ENCODE results near the gene BSG.

BSG gene

GRCh38 chr19:556611-557382, 15.6 kb upstream of the BSG start:
- Histone ChIP-seq H3K4me1 (ENCODE audit: control insufficient read depth, insufficient read depth, low read length) (no peaks in the 10 kb centered on the region; the same call in 1 of the 2 replicates), H3K27me3 (ENCODE audit: control insufficient read depth, insufficient read depth, low read length) (no peaks in the 10 kb centered on the region), H3K4me3 (ENCODE audit: low read length) (no peak overlapping the region), H3K27ac (ENCODE audit: low read length) (no peak overlapping the region), H3K36me3 (ENCODE audit: control insufficient read depth, insufficient read depth, low read length) (no peaks in the 10 kb centered on the region), H3K9me3 (ENCODE audit: control insufficient read depth, insufficient read depth, low read length) (no peaks in the 10 kb centered on the region)
- WGBS (ENCODE audit: insufficient coverage, insufficient read length): no CpG with 5 or more reads among the region's 31 CpGs
- no peak for DNase-seq (ENCODE audit: low read depth, low spot score)

- Histone ChIP-seq H3K4me1 (ENCODE audit: control insufficient read depth, insufficient read depth, low read length) (no peaks in the 10 kb centered on the region; the same call in 1 of the 2 replicates), H3K36me3 (ENCODE audit: control insufficient read depth, insufficient read depth, low read length) (no peaks in the 10 kb centered on the region), H3K27me3 (ENCODE audit: control insufficient read depth, insufficient read depth, low read length) (no peaks in the 10 kb centered on the region), H3K4me3 (ENCODE audit: low read length) (no peak overlapping the region), H3K27ac (ENCODE audit: low read length) (no peak overlapping the region), H3K9me3 (ENCODE audit: control insufficient read depth, insufficient read depth, low read length) (no peaks in the 10 kb centered on the region)
- DNase-seq (ENCODE audit: low read depth, low spot score): no peak
- no CpG with 5 or more reads among the region's 21 CpGs for WGBS (ENCODE audit: insufficient coverage, insufficient read length)
Observed at GRCh38 chr19:558770-559439, 13.5 kb upstream of the BSG start.

GRCh38 chr19:560121-560520, 12.3 kb upstream of the BSG start:
- H3K4me1 ChIP-seq (ENCODE audit: control insufficient read depth, insufficient read depth, low read length): no peaks in the 10 kb centered on the region; the same call in 1 of the 2 replicates
- no peak overlapping the region for H3K27ac ChIP-seq (ENCODE audit: low read length)
- WGBS (ENCODE audit: insufficient coverage, insufficient read length): no CpG with 5 or more reads among the region's 12 CpGs
- H3K27me3 ChIP-seq (ENCODE audit: control insufficient read depth, insufficient read depth, low read length): no peaks in the 10 kb centered on the region
- no peak overlapping the region for H3K4me3 ChIP-seq (ENCODE audit: low read length)
- H3K36me3 ChIP-seq (ENCODE audit: control insufficient read depth, insufficient read depth, low read length): no peaks in the 10 kb centered on the region
- no peak for DNase-seq (ENCODE audit: low read depth, low spot score)
- no peaks in the 10 kb centered on the region for H3K9me3 ChIP-seq (ENCODE audit: control insufficient read depth, insufficient read depth, low read length)

GRCh38 chr19:566403-566802, 6.0 kb upstream of the BSG start:
- H3K4me1 ChIP-seq (ENCODE audit: control insufficient read depth, insufficient read depth, low read length): no peaks in the 10 kb centered on the region
- H3K27me3 ChIP-seq (ENCODE audit: control insufficient read depth, insufficient read depth, low read length): no peaks in the 10 kb centered on the region
- no peak for DNase-seq (ENCODE audit: low read depth, low spot score)
- 0 out of 2 replicates have a peak, but pooled peaks cover 2% of the 10 kb centered on the region for H3K9me3 ChIP-seq (ENCODE audit: control insufficient read depth, insufficient read depth, low read length)
- H3K27ac ChIP-seq (ENCODE audit: low read length): no peak overlapping the region
- no CpG with 5 or more reads among the region's 19 CpGs for WGBS (ENCODE audit: insufficient coverage, insufficient read length)
- no peaks in the 10 kb centered on the region; the same call in 1 of the 2 replicates for H3K36me3 ChIP-seq (ENCODE audit: control insufficient read depth, insufficient read depth, low read length)
- no peak overlapping the region for H3K4me3 ChIP-seq (ENCODE audit: low read length)

GRCh38 chr19:566844-567243, 5.6 kb upstream of the BSG start:
- Histone ChIP-seq H3K27ac (ENCODE audit: low read length) (no peak overlapping the region), H3K27me3 (ENCODE audit: control insufficient read depth, insufficient read depth, low read length) (no peaks in the 10 kb centered on the region), H3K9me3 (ENCODE audit: control insufficient read depth, insufficient read depth, low read length) (0 out of 2 replicates have a peak, but pooled peaks cover 2% of the 10 kb centered on the region), H3K36me3 (ENCODE audit: control insufficient read depth, insufficient read depth, low read length) (no peaks in the 10 kb centered on the region; the same call in 1 of the 2 replicates), H3K4me3 (ENCODE audit: low read length) (no peak overlapping the region), H3K4me1 (ENCODE audit: control insufficient read depth, insufficient read depth, low read length) (no peaks in the 10 kb centered on the region)
- WGBS (ENCODE audit: insufficient coverage, insufficient read length): no CpG with 5 or more reads among the region's 16 CpGs
- no peak for DNase-seq (ENCODE audit: low read depth, low spot score)

- H3K36me3 ChIP-seq (ENCODE audit: control insufficient read depth, insufficient read depth, low read length): no peaks in the 10 kb centered on the region; the same call in 1 of the 2 replicates
- H3K9me3 ChIP-seq (ENCODE audit: control insufficient read depth, insufficient read depth, low read length): 0 out of 2 replicates have a peak, but pooled peaks cover 2% of the 10 kb centered on the region
- no peak overlapping the region for H3K27ac ChIP-seq (ENCODE audit: low read length)
- no CpG with 5 or more reads among the region's 22 CpGs for WGBS (ENCODE audit: insufficient coverage, insufficient read length)
- H3K4me1 ChIP-seq (ENCODE audit: control insufficient read depth, insufficient read depth, low read length): no peaks in the 10 kb centered on the region
- no peak for DNase-seq (ENCODE audit: low read depth, low spot score)
- no peak overlapping the region for H3K4me3 ChIP-seq (ENCODE audit: low read length)
- no peaks in the 10 kb centered on the region for H3K27me3 ChIP-seq (ENCODE audit: control insufficient read depth, insufficient read depth, low read length)
Observed at GRCh38 chr19:567296-567900, 5.0 kb upstream of the BSG start.

GRCh38 chr19:570251-570686, 2.1 kb upstream of the BSG start:
- Histone ChIP-seq H3K9me3 (ENCODE audit: control insufficient read depth, insufficient read depth, low read length) (0 out of 2 replicates have a peak, but pooled peaks cover 2% of the 10 kb centered on the region), H3K36me3 (ENCODE audit: control insufficient read depth, insufficient read depth, low read length) (no peaks in the 10 kb centered on the region; the same call in 1 of the 2 replicates), H3K4me1 (ENCODE audit: control insufficient read depth, insufficient read depth, low read length) (peaks cover 6% of the 10 kb centered on the region), H3K27ac (ENCODE audit: low read length) (no peak overlapping the region), H3K4me3 (ENCODE audit: low read length) (no peak overlapping the region), H3K27me3 (ENCODE audit: control insufficient read depth, insufficient read depth, low read length) (no peaks in the 10 kb centered on the region)
- WGBS (ENCODE audit: insufficient coverage, insufficient read length): no CpG with 5 or more reads among the region's 25 CpGs
- DNase-seq (ENCODE audit: low read depth, low spot score): no peak

GRCh38 chr19:570937-571565, 1.3 kb upstream of the BSG start:
- H3K27ac ChIP-seq (ENCODE audit: low read length): no peak overlapping the region
- DNase-seq (ENCODE audit: low read depth, low spot score): no peak
- no CpG with 5 or more reads among the region's 45 CpGs for WGBS (ENCODE audit: insufficient coverage, insufficient read length)
- H3K36me3 ChIP-seq (ENCODE audit: control insufficient read depth, insufficient read depth, low read length): no peaks in the 10 kb centered on the region; the same call in 1 of the 2 replicates
- H3K4me3 ChIP-seq (ENCODE audit: low read length): peak overlapping the region; percentile 41; the same call in 1 of the 2 replicates
- H3K4me1 ChIP-seq (ENCODE audit: control insufficient read depth, insufficient read depth, low read length): peaks cover 6% of the 10 kb centered on the region
- H3K27me3 ChIP-seq (ENCODE audit: control insufficient read depth, insufficient read depth, low read length): no peaks in the 10 kb centered on the region
- 0 out of 2 replicates have a peak, but pooled peaks cover 2% of the 10 kb centered on the region for H3K9me3 ChIP-seq (ENCODE audit: control insufficient read depth, insufficient read depth, low read length)

- Histone ChIP-seq H3K9me3 (ENCODE audit: control insufficient read depth, insufficient read depth, low read length) (0 out of 2 replicates have a peak, but pooled peaks cover 2% of the 10 kb centered on the region), H3K4me1 (ENCODE audit: control insufficient read depth, insufficient read depth, low read length) (peaks cover 6% of the 10 kb centered on the region), H3K27me3 (ENCODE audit: control insufficient read depth, insufficient read depth, low read length) (no peaks in the 10 kb centered on the region), H3K36me3 (ENCODE audit: control insufficient read depth, insufficient read depth, low read length) (no peaks in the 10 kb centered on the region; the same call in 1 of the 2 replicates), H3K4me3 (ENCODE audit: low read length) (peak overlapping the region; percentile 41; the same call in 1 of the 2 replicates), H3K27ac (ENCODE audit: low read length) (no peak overlapping the region)
- DNase-seq (ENCODE audit: low read depth, low spot score): no peak
- WGBS (ENCODE audit: insufficient coverage, insufficient read length): no CpG with 5 or more reads among the region's 14 CpGs
Observed at GRCh38 chr19:571566-571974, 826 bp upstream of the BSG start.

Measured in iPS DF 6.9 (cell line).